HG03103 (cell line): ENCODE measurements around the gene ZNF217.
A peak's percentile ranks its signal among the peaks of the same experiment; 100 is the strongest.
"Not testable (repeated sequence)": the region's sequence is repeated elsewhere in the genome, so short reads cannot be mapped to it uniquely, and the experiment has no call there.

ENCODE experiments used
- ATAC-seq: cut with Tn5 transposase; IDR thresholded peaks from one replicate; pipeline ENCODE4 v1.9.1; 2021; ENCODE audit warnings: low read depth; ENCODE audit not compliant: unreplicated experiment

Gene ZNF217

DNA sequence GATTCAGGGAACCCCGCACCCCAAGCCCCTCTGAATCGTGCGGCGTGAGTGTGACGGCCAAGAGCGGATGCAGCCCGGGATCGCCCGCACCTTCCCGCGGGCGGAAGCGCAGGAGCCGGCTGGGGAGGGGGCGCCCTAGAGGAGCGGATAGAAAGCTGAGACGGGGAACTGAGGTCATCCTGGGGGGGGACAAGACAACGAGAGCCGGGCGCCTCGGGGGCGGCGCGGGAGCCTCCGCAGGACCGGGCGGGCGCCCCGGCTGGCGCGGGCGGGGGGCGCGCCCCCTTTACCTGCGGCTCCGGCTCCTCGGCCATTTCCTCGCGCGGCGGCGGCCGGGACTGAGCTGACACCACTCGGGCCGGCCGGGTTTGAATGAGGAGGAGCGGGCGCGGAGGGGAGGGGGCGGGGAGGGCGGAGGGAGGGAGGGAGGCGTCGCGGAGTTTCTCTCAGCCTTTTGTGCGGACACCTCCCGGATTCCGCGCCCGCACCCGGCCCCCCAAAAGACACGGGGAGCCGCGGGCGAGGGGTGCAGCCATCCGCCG, at the start of gene ZNF217:
Gene ZNF217 (minus strand): TSS at position 374 of the 542 bp plus-strand sequence. CDS start 11,013 bp downstream, outside the sequence.
- peak; percentile 12 for ATAC-seq

DNA sequence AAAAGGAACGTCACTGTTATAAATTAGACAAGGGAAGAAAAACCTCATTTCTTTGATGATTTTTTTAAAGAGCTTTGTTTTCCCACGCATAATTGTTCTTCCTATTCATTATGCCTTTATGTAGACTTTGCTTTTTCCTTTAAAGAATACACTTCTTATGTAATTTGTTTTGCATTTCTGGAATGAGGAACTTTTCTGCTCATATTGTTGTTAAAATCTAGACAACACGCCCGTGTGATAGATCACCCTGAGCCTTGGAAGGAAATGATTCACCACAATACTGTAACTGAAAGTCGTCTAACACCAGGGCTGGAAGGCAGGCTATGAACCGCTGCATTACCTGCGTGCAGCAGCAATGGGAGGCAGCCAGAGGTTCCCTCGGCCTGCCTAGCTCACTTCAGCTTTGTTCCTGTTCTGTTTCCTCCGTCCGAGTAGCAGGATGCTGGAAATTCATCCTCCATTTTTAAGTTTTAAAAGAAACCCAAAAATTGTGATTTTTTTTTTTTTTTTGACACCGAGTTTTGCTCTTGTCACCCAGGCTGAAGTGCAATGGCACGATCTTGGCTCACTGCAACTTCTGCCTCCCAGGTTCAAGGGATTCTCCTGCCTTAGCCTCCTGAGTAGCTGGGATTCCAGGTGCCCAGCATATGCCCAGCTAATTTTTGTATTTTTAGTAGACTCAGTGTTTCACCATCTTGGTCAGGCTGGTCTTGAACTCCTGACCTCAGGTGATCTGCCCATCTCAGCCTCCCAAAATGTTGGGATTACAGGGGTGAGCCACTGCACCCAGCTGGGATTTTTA, 49.6 kb upstream of the ZNF217 start:
- ATAC-seq: peak; percentile 96

- ATAC-seq: peak; percentile 51
These were observed 48.8 kb upstream of the ZNF217 start for GRCh38 chr20:53642196-53643030.

- no peak for ATAC-seq
These were observed 46.2 kb upstream of the ZNF217 start for GRCh38 chr20:53639647-53640440.

DNA sequence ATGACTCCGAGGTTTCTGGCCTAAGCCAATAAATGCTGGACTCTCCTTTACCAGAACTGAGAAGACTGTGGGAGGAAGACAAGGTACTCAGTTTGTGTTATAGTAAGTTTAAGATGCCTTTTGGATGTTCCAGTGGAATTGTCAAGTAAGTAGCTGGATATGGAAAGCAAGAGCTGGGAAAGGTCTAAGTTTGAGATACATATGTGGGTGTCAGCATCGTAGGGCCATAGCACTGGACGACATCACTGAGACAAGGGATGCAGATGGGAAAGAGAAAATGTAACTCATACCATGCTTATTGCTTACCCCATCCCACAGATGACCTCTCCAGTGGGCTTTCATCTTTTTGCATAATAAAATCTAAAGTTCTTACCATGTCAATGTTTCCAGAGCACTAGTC, 45.5 kb upstream of the ZNF217 start:
- no peak for ATAC-seq

DNA sequence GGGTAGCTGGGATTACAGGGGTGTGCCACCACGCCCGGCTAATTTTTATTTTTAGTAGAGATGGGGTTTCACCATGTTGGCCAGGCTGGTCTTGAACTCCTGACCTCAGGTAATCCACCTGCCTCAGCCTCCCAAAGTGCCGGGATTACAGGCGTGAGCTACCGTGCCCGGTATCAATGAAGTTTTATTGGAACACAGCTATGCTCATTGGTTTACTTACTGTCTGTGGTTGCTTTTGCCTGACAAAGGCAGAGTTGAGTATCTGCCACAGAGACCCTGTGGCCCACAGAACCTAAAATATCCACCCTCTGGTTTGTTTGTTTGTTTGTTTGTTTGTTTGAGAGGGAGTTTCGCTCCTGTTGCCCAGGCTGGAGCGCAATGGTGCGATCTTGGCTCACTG, 43.7 kb upstream of the ZNF217 start:
- not testable (repeated sequence) for ATAC-seq

- no peak for ATAC-seq
These were observed 43.0 kb upstream of the ZNF217 start for GRCh38 chr20:53636540-53637097.

DNA sequence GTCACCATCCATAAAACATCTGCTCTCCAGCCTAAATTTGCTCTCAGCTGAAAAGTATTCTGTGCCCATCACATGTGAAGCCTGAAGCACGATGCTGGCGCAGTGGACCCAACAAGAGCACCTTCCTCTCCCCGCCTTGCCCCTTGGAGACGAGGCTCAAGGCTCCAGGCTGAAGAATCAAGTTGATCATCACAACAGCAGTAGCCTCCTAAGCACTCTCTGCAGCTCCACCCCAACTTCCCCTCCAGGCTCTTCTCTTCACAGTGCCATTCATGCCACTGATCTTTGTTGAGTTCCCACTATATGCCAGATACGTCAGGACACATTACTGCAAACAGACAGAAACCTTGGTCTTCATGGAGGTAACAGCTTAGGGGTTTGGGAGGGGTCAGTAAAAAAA, 41.6 kb upstream of the ZNF217 start:
- ATAC-seq: no peak

GRCh38 chr20:53631909-53632662, 38.4 kb upstream of the ZNF217 start:
- ATAC-seq: no peak

DNA sequence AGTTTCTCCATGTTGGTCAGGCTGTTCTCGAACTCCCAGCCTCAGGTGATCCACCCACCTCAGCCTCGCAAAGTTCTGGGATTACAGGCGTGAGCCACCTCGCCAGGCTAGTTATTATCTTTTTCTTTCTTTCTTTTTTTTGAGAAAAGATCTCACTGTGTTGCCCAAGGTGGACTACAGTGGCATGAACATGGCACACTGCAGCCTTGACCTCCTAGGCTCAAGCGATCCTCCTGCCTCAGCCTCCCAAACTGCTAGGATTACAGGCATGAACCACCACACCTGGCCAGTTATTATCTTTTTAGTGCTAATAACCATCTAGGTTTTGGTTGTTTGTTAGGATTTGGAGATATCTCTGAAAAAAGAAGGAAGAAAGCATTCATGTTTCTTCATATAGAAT, 35.8 kb upstream of the ZNF217 start:
- ATAC-seq: no peak

GRCh38 chr20:53628758-53629157, 35.1 kb upstream of the ZNF217 start:
- not testable (repeated sequence) for ATAC-seq

DNA sequence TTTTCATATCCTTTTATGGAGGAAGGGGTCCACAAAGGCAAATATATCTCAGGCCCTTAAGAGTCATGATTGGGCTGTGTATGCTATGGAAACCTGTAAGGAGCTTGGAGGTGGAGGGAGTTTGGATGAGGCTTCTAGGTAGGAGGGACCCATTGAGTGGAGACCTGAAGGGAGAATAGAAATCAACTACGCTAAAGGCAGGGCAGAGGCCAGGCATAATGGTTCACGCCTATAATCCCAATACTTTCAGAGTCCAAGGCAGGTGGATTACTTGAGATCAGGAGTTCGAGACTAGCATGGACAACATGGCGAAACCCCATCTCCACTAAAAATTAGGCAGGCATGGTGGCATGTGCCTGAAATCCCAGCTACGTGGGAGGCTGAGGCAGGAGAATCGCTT, 34.4 kb upstream of the ZNF217 start:
- no peak for ATAC-seq

DNA sequence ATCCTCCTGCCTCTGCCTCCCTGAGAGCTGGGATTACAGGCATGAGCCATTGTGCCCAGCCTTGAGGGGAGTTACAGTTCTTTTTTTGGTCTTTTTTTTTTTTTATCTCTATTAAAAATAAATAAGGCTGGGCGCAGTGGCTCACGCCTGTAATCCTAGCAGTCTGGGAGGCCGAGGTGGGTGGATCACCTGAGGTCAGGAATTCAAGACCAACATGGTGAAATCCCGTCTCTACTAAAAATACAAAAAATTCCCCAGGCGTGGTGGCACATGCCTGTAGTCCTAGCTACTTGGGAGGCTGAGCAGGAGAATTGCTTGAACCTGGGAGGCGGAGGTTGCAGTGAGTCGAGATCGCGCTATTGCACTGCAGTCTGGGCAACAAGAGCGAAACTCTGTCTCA, 33.4 kb upstream of the ZNF217 start:
- not testable (repeated sequence) for ATAC-seq

DNA sequence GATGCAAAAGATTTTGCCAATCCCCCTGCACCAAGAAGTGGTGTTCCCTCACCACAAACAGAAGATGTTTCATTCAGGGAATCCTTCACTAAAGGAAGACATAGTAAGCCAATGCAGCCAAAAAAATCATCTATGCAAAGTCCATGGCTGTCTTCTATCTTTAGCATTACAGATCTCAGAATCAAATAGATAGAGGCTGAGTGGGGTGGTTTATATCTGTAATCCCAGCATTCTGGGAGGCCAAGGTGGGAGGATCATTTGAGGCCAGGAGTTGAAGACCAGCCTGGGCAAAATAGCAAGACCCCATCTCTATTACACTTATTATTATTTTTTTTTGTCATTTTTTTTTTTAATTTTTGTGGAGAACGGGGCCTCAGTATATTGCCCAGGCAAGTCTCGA, 32.9 kb upstream of the ZNF217 start:
- ATAC-seq: no peak

- no peak for ATAC-seq
These were observed 31.9 kb upstream of the ZNF217 start for GRCh38 chr20:53625311-53626129.

GRCh38 chr20:53624927-53625250, 31.2 kb upstream of the ZNF217 start:
- ATAC-seq: not testable (repeated sequence)

GRCh38 chr20:53623454-53624211, 30.0 kb upstream of the ZNF217 start:
- ATAC-seq: no peak

DNA sequence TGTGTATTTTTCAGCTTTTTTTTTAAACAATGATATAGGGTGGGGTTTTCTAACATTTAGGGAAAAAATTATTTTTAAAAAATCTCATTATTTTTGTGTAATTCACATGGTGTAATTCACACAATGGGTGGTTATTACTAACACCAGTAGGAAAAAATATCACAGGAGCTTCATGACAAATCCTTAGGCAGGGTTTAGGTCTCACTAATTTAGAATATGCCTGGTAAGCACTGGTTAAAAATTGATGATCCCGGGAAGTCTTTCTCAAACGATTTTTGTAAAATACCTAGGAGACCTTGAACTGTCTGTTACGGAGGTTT, 29.5 kb upstream of the ZNF217 start:
- ATAC-seq: no peak
